Endodermal cell (in vitro differentiated cells): ENCODE results near the gene SUPT6H. TPM values are rescaled to one million over a fixed set of nuclear protein-coding genes. Genes with fewer than 3 reads are reported as not detected.

Experiments
- DNase-seq: peaks from one replicate; pipeline ENCODE4 v3.0.0-alpha.2; 2017
- H3K27ac ChIP-seq: 2 replicates; pipeline ENCODE4 v1.5.1; 2013; ENCODE audit warnings: mild to moderate bottlenecking, low read depth, low read length, moderate library complexity
- H3K27me3 ChIP-seq: 2 replicates; pipeline ENCODE4 v1.6.1; 2013; ENCODE audit warnings: mild to moderate bottlenecking, low read length, moderate library complexity; ENCODE audit not compliant: insufficient read depth, control insufficient read depth, poor library complexity, severe bottlenecking
- H3K36me3 ChIP-seq: 2 replicates; pipeline ENCODE4 v1.7.0; 2013; ENCODE audit warnings: mild to moderate bottlenecking, low read length, moderate library complexity; ENCODE audit not compliant: control insufficient read depth, insufficient read depth
- H3K4me1 ChIP-seq: one replicate; pipeline ENCODE4 v1.7.0; 2013; ENCODE audit warnings: low read length; ENCODE audit not compliant: control insufficient read depth, insufficient read depth
- H3K4me3 ChIP-seq: 2 replicates; pipeline ENCODE4 v1.5.1; 2013; ENCODE audit warnings: mild to moderate bottlenecking, low read length, moderate library complexity
- H3K9ac ChIP-seq: 2 replicates; pipeline ENCODE4 v1.6.1; 2013; ENCODE audit warnings: mild to moderate bottlenecking, low read length, moderate library complexity; ENCODE audit not compliant: poor library complexity, severe bottlenecking; ENCODE audit errors: extremely low read depth
- H3K9me3 ChIP-seq: 2 replicates; pipeline ENCODE4 v1.6.1; 2013; ENCODE audit warnings: mild to moderate bottlenecking, low read length, moderate library complexity; ENCODE audit not compliant: control insufficient read depth
- H3K27ac Mint-ChIP-seq: 2 replicates; pipeline ENCODE4 v1.8.0; 2020; ENCODE audit warnings: mixed read lengths
- H3K27me3 Mint-ChIP-seq: 2 replicates; pipeline ENCODE4 v1.8.0; 2021; ENCODE audit warnings: mild to moderate bottlenecking, mixed read lengths; ENCODE audit not compliant: insufficient read depth
- H3K36me3 Mint-ChIP-seq: 2 replicates; pipeline ENCODE4 v1.8.0; 2020; ENCODE audit warnings: low read depth, mixed read lengths
- H3K4me1 Mint-ChIP-seq: 2 replicates; pipeline ENCODE4 v1.8.0; 2020; ENCODE audit warnings: mixed read lengths
- H3K4me3 Mint-ChIP-seq: 2 replicates; pipeline ENCODE4 v1.8.0; 2020; ENCODE audit warnings: mild to moderate bottlenecking, moderate library complexity, mixed read lengths
- H3K9me3 Mint-ChIP-seq: 2 replicates; pipeline ENCODE4 v1.8.0; 2020; ENCODE audit warnings: mild to moderate bottlenecking, mixed read lengths
- WGBS, 2 experiments: methylation state at CpG; one replicate each; pipeline versions ENCODE4 v1.1.5 to v1.1.7; 2013; ENCODE audit warnings: missing lambda C conversion rate in 2 of 2, mixed read lengths in 1 of 2; ENCODE audit not compliant: insufficient coverage in 1 of 2, insufficient read length in 1 of 2; 5-methylcytosine and 5-hydroxymethylcytosine counted together
- total RNA-seq, 2 donors: library from RNA; stranded (reverse); fragmentation: NEBNext Ultra II Directional in 1 of 2; extraction: Animal tissue kit (Norgen Biotek cat#: 25700) in 1 of 2; gene quantifications; 2 replicates in 1 of 2; 3 replicates in 1 of 2; pipeline ENCODE4 v1.2.1, GENCODE V29; 2021
- TF ChIP-seq, protein P1 (sequence below): fragments of 200-600 bp; sonication (generic); conservative IDR thresholded peaks from 2 replicates; pipeline ENCODE4 v1.5.0; 2021; ENCODE audit warnings: antibody characterized with exemption, mild to moderate bottlenecking

Gene SUPT6H
- total RNA-seq, 2 donors from 2014 or later, result 54.4 to 72.1 TPM

DNA sequence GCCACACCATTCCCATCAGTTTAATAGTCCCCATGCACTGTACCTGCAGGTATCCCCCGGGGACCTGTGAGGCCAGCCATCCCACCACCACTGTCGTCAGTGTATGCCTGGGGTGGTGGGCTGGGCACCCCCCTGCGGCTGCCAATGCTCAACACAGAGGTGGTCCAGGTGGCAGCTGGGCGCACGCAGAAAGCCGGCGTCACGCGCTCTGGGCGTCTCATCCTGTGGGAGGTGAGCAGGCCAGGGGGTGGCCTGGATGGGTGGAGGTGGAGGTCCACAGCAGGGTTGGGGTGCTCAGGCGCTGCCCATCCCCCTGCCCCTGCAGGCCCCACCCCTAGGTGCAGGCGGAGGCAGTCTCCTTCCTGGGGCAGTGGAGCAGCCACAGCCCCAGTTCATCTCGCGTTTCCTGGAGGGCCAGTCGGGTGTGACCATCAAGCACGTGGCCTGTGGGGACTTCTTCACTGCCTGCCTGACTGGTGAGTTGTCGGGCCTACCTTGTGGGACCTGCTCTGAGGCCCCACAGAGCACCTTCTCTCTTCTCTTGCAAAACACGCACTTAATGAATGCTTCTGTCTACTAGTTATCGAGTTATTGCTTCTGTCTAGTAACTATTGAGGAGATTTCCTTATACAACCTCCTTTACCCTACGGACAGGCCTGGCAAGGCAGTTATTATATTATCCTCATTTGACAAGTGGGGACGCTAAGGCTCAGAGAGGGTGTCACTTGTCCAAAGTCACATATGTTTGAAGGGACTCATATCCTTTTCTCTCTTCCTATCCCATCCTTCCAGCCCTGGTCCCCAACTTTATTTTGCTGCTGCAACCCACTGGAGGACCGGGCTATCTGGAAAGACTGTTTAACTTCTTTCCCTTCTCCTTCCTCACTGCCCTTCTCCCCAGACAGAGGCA lies 76.0 kb downstream of the SUPT6H start:
- Mint-ChIP-seq H3K9me3 (no peaks in the 10 kb centered on the region), H3K4me3 (no peak overlapping the region), H3K27me3 (no peaks in the 10 kb centered on the region), H3K4me1 (peaks cover 1% of the 10 kb centered on the region), H3K36me3 (peaks cover 34% of the 10 kb centered on the region), H3K27ac (no peak overlapping the region)
- no peaks in the 10 kb centered on the region for H3K27me3 ChIP-seq
- no peaks in the 10 kb centered on the region for H3K4me1 ChIP-seq
- 90 to 94% methylated on average over 7 to 22 of the region's 22 CpGs for WGBS, 2 experiments
- DNase-seq, result no peak
- H3K9me3 ChIP-seq, result no peaks in the 10 kb centered on the region
- H3K4me3 ChIP-seq, result no peak overlapping the region
- no peak overlapping the region for H3K27ac ChIP-seq
- H3K9ac ChIP-seq, result no peak overlapping the region
- peaks cover 7% of the 10 kb centered on the region for H3K36me3 ChIP-seq
- TF ChIP-seq, protein P1, sequence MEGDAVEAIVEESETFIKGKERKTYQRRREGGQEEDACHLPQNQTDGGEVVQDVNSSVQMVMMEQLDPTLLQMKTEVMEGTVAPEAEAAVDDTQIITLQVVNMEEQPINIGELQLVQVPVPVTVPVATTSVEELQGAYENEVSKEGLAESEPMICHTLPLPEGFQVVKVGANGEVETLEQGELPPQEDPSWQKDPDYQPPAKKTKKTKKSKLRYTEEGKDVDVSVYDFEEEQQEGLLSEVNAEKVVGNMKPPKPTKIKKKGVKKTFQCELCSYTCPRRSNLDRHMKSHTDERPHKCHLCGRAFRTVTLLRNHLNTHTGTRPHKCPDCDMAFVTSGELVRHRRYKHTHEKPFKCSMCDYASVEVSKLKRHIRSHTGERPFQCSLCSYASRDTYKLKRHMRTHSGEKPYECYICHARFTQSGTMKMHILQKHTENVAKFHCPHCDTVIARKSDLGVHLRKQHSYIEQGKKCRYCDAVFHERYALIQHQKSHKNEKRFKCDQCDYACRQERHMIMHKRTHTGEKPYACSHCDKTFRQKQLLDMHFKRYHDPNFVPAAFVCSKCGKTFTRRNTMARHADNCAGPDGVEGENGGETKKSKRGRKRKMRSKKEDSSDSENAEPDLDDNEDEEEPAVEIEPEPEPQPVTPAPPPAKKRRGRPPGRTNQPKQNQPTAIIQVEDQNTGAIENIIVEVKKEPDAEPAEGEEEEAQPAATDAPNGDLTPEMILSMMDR, result no peak

DNA sequence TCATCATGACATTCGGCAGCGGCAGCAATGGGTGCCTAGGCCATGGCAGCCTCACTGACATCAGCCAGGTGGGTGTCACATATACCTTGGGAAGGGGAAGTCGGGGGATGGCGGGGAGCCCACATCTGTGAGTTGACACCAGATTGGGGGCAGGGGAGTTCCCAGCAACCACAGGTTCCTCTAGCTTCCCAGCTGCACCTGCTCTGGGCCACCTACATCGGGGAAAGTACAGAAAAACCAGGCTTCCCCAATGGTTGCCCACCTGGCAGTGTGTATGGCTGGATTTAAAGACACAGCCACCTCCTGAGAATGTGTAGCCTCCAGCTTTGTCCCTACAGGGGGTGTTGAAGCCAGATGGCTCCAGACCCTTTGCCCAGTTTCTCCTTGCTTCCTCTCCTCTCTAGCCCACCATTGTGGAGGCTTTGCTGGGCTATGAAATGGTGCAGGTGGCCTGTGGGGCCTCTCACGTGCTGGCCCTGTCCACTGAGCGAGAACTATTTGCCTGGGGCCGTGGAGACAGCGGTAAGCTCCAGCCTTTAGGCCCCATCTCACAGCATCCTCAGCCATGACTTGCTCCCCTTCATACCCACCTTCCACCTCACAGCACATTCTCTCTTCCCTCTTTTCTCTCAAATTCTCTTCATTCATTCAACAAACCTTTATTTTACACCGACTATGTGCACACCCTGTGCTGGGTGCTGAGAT lies 76.8 kb downstream of the SUPT6H start:
- Mint-ChIP-seq H3K27ac (no peak overlapping the region), H3K4me1 (peaks cover 2% of the 10 kb centered on the region), H3K36me3 (peaks cover 34% of the 10 kb centered on the region), H3K9me3 (no peaks in the 10 kb centered on the region), H3K27me3 (no peaks in the 10 kb centered on the region), H3K4me3 (no peak overlapping the region)
- TF ChIP-seq, protein P1, result no peak
- no peaks in the 10 kb centered on the region for H3K9me3 ChIP-seq
- WGBS, 2 experiments, result 92 to 96% methylated on average over 7 to 9 of the region's 10 CpGs
- H3K4me1 ChIP-seq, result no peaks in the 10 kb centered on the region
- no peak for DNase-seq
- H3K27ac ChIP-seq, result no peak overlapping the region
- H3K9ac ChIP-seq, result no peak overlapping the region
- no peak overlapping the region for H3K4me3 ChIP-seq
- no peaks in the 10 kb centered on the region for H3K27me3 ChIP-seq
- peaks cover 7% of the 10 kb centered on the region for H3K36me3 ChIP-seq

DNA sequence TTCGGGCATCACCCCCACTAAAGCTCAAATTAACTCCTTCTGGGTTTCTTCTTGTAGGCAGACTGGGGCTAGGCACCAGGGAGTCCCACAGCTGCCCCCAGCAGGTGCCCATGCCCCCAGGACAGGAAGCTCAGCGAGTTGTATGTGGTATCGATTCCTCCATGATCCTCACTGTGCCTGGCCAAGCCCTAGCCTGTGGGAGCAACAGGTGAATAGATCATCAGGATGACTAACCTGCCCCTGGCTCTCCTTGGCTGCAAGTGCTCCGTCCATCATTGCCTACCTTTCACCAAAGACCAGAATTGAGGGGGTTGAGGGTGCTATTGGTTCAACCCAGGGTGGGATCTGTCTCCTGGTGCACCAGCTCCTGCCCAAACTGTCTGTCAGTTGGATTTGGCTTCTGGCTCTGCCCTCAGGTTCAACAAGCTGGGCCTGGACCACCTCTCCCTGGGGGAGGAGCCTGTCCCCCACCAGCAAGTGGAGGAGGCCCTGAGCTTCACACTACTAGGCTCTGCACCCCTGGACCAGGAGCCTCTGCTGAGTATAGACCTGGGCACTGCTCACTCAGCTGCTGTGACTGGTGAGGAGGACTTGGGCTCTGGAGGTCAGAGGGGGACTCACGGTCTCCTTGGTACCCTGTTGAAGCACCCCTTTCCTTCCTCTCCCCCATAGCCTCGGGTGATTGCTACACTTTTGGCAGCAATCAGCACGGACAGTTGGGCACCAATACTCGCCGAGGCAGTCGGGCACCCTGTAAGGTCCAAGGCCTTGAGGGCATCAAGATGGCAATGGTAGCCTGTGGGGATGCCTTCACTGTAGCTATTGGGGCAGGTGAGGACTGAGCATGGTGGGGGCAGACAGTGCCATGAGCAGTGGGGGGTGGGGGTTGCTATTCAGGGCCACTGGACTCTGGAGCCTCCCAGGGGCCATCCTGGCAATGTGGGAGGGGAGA lies 78.7 kb downstream of the SUPT6H start:
- H3K36me3 ChIP-seq, result peaks cover 6% of the 10 kb centered on the region
- no peak overlapping the region for H3K9ac ChIP-seq
- no peak overlapping the region for H3K4me3 ChIP-seq
- H3K27me3 ChIP-seq, result no peaks in the 10 kb centered on the region
- 93 to 94% methylated on average over 9 to 10 of the region's 10 CpGs for WGBS, 2 experiments
- no peaks in the 10 kb centered on the region for H3K4me1 ChIP-seq
- H3K27ac Mint-ChIP-seq, result no peak overlapping the region
- H3K27ac ChIP-seq, result no peak overlapping the region
- no peak for DNase-seq
- no peaks in the 10 kb centered on the region for H3K9me3 Mint-ChIP-seq
- TF ChIP-seq, protein P1, result no peak
- H3K4me3 Mint-ChIP-seq, result no peak overlapping the region
- peaks cover 25% of the 10 kb centered on the region for H3K36me3 Mint-ChIP-seq
- no peaks in the 10 kb centered on the region for H3K9me3 ChIP-seq
- H3K4me1 Mint-ChIP-seq, result peaks cover 2% of the 10 kb centered on the region
- H3K27me3 Mint-ChIP-seq, result no peaks in the 10 kb centered on the region
